Ascending aorta (tissue), 2 donors: ENCODE results near the gene FATE1. TPM values are rescaled to one million over a fixed set of nuclear protein-coding genes. Genes with fewer than 3 reads are reported as not detected.
A peak's percentile ranks its signal among the peaks of the same experiment; 100 is the strongest.

ENCODE experiments used
- DNase-seq, 2 donors: peaks; one replicate each; pipeline ENCODE4 v3.0.0-alpha.2; 2019; ENCODE audit warnings: low spot score in 2 of 2
- H3K27ac ChIP-seq, 2 donors: fragments of 200-600 bp; sonication (generic); one replicate each; pipeline ENCODE4 v1.5.1; 2016 to 2017; ENCODE audit warnings: mild to moderate bottlenecking in 1 of 2
- H3K27me3 ChIP-seq: fragments of 200-600 bp; sonication (generic); one replicate; pipeline ENCODE4 v1.5.1; 2017
- H3K36me3 ChIP-seq, 2 donors: fragments of 200-600 bp; sonication (generic); one replicate each; pipeline ENCODE4 v1.5.1; 2016
- H3K4me1 ChIP-seq, 2 donors: fragments of 200-600 bp; sonication (generic); one replicate each; pipeline ENCODE4 v1.5.1; 2016 to 2017; ENCODE audit warnings: mild to moderate bottlenecking in 1 of 2
- H3K4me3 ChIP-seq, 2 donors: fragments of 200-600 bp; sonication (generic); one replicate each; pipeline ENCODE4 v1.5.1; 2016 to 2017; ENCODE audit warnings: mild to moderate bottlenecking in 1 of 2
- H3K9me3 ChIP-seq, 2 donors: fragments of 200-600 bp; sonication (generic); one replicate each; pipeline ENCODE4 v1.5.1; 2016
- intact Hi-C: fragments of 100-400 bp; cut with DNase I; formaldehyde crosslinking; loops from one replicate; pipeline ENCODE4 v1.15.1; 2023
- total RNA-seq: library from RNA; depleted of rRNA; stranded (reverse); fragments of >200 nt; gene quantifications from one replicate; pipeline ENCODE4 v1.1.0, GENCODE V29; 2016
- TF ChIP-seq, protein P1 (sequence below), 3 experiments: fragments of 200-600 bp in 2 of 3; fragments of 450-650 bp in 1 of 3; sonication (generic) in 2 of 3; IDR thresholded peaks; one replicate each; pipeline ENCODE4 v1.5.1; 2016 to 2019; ENCODE audit warnings: antibody characterized with exemption in 3 of 3, mild to moderate bottlenecking in 1 of 3, moderate library complexity in 1 of 3

FATE1 gene
- total RNA-seq, 1 donor from 2014 or later: not detected

DNA sequence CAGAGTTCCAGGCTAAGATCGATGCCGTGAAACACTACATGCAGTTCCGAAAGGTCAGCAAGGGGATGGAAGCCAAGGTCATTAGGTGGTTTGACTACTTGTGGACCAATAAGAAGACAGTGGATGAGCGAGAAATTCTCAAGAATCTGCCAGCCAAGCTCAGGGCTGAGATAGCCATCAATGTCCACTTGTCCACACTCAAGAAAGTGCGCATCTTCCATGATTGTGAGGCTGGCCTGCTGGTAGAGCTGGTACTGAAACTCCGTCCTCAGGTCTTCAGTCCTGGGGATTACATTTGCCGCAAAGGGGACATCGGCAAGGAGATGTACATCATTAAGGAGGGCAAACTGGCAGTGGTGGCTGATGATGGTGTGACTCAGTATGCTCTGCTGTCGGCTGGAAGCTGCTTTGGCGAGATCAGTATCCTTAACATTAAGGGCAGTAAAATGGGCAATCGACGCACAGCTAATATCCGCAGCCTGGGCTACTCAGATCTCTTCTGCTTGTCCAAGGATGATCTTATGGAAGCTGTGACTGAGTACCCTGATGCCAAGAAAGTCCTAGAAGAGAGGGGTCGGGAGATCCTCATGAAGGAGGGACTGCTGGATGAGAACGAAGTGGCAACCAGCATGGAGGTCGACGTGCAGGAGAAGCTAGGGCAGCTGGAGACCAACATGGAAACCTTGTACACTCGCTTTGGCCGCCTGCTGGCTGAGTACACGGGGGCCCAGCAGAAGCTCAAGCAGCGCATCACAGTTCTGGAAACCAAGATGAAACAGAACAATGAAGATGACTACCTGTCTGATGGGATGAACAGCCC lies 28.0 kb downstream of the FATE1 start:
- Histone ChIP-seq H3K27me3 (no peaks in the 10 kb centered on the region), H3K4me1 (no peaks in the 10 kb centered on the region), H3K36me3 (no peaks in the 10 kb centered on the region), H3K27ac (no peak overlapping the region), H3K9me3 (no peaks in the 10 kb centered on the region), H3K4me3 (no peak overlapping the region)
- intact Hi-C loops: no loop called here
- TF ChIP-seq, protein P1, sequence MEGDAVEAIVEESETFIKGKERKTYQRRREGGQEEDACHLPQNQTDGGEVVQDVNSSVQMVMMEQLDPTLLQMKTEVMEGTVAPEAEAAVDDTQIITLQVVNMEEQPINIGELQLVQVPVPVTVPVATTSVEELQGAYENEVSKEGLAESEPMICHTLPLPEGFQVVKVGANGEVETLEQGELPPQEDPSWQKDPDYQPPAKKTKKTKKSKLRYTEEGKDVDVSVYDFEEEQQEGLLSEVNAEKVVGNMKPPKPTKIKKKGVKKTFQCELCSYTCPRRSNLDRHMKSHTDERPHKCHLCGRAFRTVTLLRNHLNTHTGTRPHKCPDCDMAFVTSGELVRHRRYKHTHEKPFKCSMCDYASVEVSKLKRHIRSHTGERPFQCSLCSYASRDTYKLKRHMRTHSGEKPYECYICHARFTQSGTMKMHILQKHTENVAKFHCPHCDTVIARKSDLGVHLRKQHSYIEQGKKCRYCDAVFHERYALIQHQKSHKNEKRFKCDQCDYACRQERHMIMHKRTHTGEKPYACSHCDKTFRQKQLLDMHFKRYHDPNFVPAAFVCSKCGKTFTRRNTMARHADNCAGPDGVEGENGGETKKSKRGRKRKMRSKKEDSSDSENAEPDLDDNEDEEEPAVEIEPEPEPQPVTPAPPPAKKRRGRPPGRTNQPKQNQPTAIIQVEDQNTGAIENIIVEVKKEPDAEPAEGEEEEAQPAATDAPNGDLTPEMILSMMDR (IDR thresholded peaks at IDR 0.05): no peak
- peak in 1 of 2 donors; percentile 18 for DNase-seq

DNA sequence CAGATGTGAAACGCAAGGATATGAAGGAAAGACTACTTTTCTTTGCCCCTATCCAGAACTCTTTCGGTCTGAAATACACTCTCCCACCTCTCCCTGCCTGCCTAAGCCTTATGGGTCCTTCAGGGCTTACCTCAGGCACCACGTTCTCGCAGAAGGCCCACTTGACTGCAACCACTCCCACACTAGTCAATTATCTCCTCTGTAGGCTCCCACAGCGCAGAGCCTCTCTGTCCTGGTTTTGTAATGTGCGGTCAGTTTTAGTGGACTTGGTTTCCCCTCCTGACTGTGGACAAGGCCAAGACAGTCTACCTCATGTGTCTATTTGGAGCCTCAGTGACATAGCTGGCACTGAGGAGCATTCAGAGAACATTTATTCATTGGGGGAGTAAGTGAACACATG lies 29.8 kb downstream of the FATE1 start:
- H3K27ac ChIP-seq: no peak overlapping the region
- DNase-seq: no peak
- H3K36me3 ChIP-seq: no peaks in the 10 kb centered on the region
- TF ChIP-seq, protein P1 (IDR thresholded peaks at IDR 0.05): no peak
- no peaks in the 10 kb centered on the region for H3K27me3 ChIP-seq
- intact Hi-C loops: no loop called here
- H3K4me3 ChIP-seq: no peak overlapping the region
- H3K4me1 ChIP-seq: no peaks in the 10 kb centered on the region
- H3K9me3 ChIP-seq: no peaks in the 10 kb centered on the region

GRCh38 chrX:151746502-151746901 lies 30.7 kb downstream of the FATE1 start:
- H3K4me3 ChIP-seq: no peak overlapping the region
- H3K27ac ChIP-seq: no peak overlapping the region
- no peaks in the 10 kb centered on the region for H3K4me1 ChIP-seq
- intact Hi-C loops: no loop called here
- no peaks in the 10 kb centered on the region for H3K9me3 ChIP-seq
- DNase-seq: no peak
- no peaks in the 10 kb centered on the region for H3K27me3 ChIP-seq
- H3K36me3 ChIP-seq: no peaks in the 10 kb centered on the region
- TF ChIP-seq, protein P1 (IDR thresholded peaks at IDR 0.05): no peak

GRCh38 chrX:151750511-151750910 lies 34.7 kb downstream of the FATE1 start:
- H3K36me3 ChIP-seq: no peaks in the 10 kb centered on the region
- intact Hi-C loops: no loop called here
- H3K9me3 ChIP-seq: no peaks in the 10 kb centered on the region
- no peak overlapping the region for H3K27ac ChIP-seq
- DNase-seq: no peak
- TF ChIP-seq, protein P1 (IDR thresholded peaks at IDR 0.05): no peak
- H3K4me1 ChIP-seq: no peaks in the 10 kb centered on the region
- no peaks in the 10 kb centered on the region for H3K27me3 ChIP-seq
- H3K4me3 ChIP-seq: no peak overlapping the region

GRCh38 chrX:151752847-151753246 lies 37.0 kb downstream of the FATE1 start:
- intact Hi-C loops: loop anchor here (1.0 kb wide), 1 partner anchor 879 kb away; no protein-coding TSS in a partner anchor

More at GRCh38 chrX:151752847-151753246, 37.0 kb downstream of the FATE1 start:
- no peaks in the 10 kb centered on the region for H3K4me1 ChIP-seq
- H3K27ac ChIP-seq: no peak overlapping the region
- TF ChIP-seq, protein P1 (IDR thresholded peaks at IDR 0.05): no peak
- DNase-seq: no peak
- no peaks in the 10 kb centered on the region for H3K9me3 ChIP-seq
- no peaks in the 10 kb centered on the region for H3K36me3 ChIP-seq
- H3K27me3 ChIP-seq: no peaks in the 10 kb centered on the region
- H3K4me3 ChIP-seq: no peak overlapping the region
